ENCODE data around the gene ADK. TPM values are rescaled to one million over a fixed set of nuclear protein-coding genes. Genes with fewer than 3 reads are reported as not detected.
"Not testable (repeated sequence)": the region's sequence is repeated elsewhere in the genome, so short reads cannot be mapped to it uniquely, and the experiment has no call there.

The ADK gene
- total and polyA plus RNA-seq, 4 experiments from 2014 or later: 33.7 to 66.6 (median 51.0) TPM

DNA sequence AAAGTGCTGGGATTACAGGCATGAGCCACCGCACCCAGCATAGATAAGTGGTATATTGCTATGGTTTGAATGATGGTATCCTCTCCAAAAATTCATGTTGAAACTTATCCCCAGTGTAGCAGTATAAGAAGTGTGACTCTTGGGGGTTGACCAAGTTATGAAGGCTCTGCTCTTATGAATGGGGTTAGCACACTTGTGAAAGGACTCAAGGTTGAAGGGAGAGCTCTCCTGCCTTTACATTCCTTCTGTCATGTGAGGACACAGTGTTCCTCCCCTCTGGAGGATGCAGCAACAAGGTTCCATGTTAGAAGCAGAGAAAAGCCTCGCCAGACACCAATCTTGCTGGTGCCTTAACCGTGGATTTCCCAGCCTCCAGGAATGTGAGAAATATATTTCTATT lies 58.0 kb downstream of the ADK start:
- H3K4me1 Mint-ChIP-seq: peaks cover 13 to 29% (median 17%) of the 10 kb centered on the region in 4 donors
- intact Hi-C loops (cut with micrococcal nuclease): no loop called here
- H3K4me3 Mint-ChIP-seq: no peak overlapping the region
- Histone ChIP-seq H3K4me1 (ENCODE audit: insufficient read depth, low read length) (no peaks in the 10 kb centered on the region), H3K4me3 (ENCODE audit: low read length in 2 of 2) (no peak overlapping the region), H3K27ac (ENCODE audit: low read depth, low read length) (no peak overlapping the region), H3K36me3 (ENCODE audit: insufficient read depth, low read length) (no peaks in the 10 kb centered on the region), H3K27me3 (ENCODE audit: insufficient read depth, low read length) (no peaks in the 10 kb centered on the region), H3K9me3 (ENCODE audit: control insufficient read depth in 1 of 2, low read length in 2 of 2) (no peaks in the 10 kb centered on the region)
- CTCF ChIA-PET (ENCODE audit: partially characterized antibody): no interaction called here
- no peak for DNase-seq
- peaks cover 8 to 16% of the 10 kb centered on the region in 2 donors for H3K36me3 Mint-ChIP-seq
- H3K27ac Mint-ChIP-seq: no peak overlapping the region
- POLR2A ChIA-PET (ENCODE audit: partially characterized antibody): no interaction called here
- H3K9me3 Mint-ChIP-seq: no peaks in the 10 kb centered on the region
- H3K27me3 Mint-ChIP-seq: no peaks in the 10 kb centered on the region

DNA sequence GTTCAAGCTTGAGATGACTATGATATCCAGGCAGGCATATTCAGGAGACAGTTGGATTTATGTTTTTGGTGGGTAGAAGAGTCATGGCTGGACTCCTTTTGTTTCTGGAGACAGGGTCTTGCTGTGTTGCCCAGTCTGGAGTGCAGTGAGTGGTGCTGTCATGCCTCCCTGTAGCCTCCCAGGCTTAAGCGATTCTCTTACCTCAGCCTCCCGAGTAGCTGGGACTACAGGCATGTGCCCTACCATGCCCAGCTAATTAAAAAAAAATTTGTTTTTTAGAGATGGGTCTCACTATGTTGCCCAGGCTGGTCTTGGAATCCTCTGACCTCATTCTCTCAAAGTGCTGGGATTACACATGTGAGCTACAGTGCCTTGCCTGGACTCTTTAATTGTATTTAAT lies 62.0 kb downstream of the ADK start:
- Histone ChIP-seq H3K4me1 (ENCODE audit: insufficient read depth, low read length) (no peaks in the 10 kb centered on the region), H3K27me3 (ENCODE audit: insufficient read depth, low read length) (no peaks in the 10 kb centered on the region), H3K4me3 (ENCODE audit: low read length in 2 of 2) (no peak overlapping the region), H3K27ac (ENCODE audit: low read depth, low read length) (no peak overlapping the region), H3K9me3 (ENCODE audit: control insufficient read depth in 1 of 2, low read length in 2 of 2) (no peaks in the 10 kb centered on the region), H3K36me3 (ENCODE audit: insufficient read depth, low read length) (no peaks in the 10 kb centered on the region)
- peaks cover 15 to 23% (median 16%) of the 10 kb centered on the region in 4 donors for H3K4me1 Mint-ChIP-seq
- no peak overlapping the region for H3K4me3 Mint-ChIP-seq
- no peak for DNase-seq
- POLR2A ChIA-PET (ENCODE audit: partially characterized antibody): interaction anchor here (1.1 to 4.2 kb wide), 6 partner anchors 15 to 62 kb away, joined by 6 to 18 read pairs (median 8); partner anchors contain the start of genes ADK and AP3M1
- CTCF ChIA-PET (ENCODE audit: partially characterized antibody): interaction anchor here (0.7 to 6.0 kb wide), 32 partner anchors 10 to 1023 kb away, joined by 3 to 52 read pairs (median 6); partner anchors contain the start of genes ADK, AP3M1 and COMTD1
- H3K27me3 Mint-ChIP-seq: no peaks in the 10 kb centered on the region
- intact Hi-C loops (cut with micrococcal nuclease): loop anchor here (1.0 to 2.0 kb wide), 3 partner anchors 22 to 62 kb away; partner anchors contain the start of gene ADK
- H3K9me3 Mint-ChIP-seq: no peaks in the 10 kb centered on the region
- H3K27ac Mint-ChIP-seq: peak overlapping the region in 1 of 7 donors; percentile 39
- H3K36me3 Mint-ChIP-seq: peaks cover 2 to 3% of the 10 kb centered on the region in 2 donors

DNA sequence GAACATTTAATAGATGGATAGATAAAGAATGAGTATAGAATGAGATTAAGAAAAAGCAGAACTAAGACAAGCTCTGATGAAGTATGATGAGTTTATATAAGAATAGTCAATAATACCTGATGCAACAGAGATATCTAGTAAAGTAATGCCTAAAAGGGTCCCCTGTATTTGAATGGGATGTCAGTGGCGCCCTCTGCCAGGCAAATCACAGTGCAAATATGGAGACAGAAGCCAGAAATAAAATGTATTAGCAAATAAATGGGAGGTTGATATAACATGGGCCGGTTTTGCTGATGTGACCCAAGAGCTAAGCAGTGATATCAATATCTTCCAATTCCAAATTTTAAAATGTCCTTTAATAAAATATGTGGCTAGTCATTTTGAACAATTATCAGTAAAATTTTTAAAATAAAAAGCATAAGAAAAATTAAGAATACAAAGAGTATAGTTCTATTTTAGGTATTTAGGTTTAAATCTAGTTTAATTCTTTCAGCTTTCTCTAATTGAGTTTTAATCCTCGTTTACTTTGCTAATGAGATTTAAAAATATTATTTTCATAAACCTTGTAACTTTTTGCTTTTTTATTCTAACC lies 62.6 kb downstream of the ADK start:
- DNase-seq: peak; percentile 39 to 50 (median 42)
- Mint-ChIP-seq H3K9me3 (no peaks in the 10 kb centered on the region), H3K4me3 (no peak overlapping the region), H3K4me1 (peaks cover 15 to 22% (median 16%) of the 10 kb centered on the region in 4 donors), H3K27me3 (no peaks in the 10 kb centered on the region), H3K36me3 (peaks cover 3 to 4% of the 10 kb centered on the region in 2 donors), H3K27ac (peak overlapping the region in 1 of 7 donors; percentile 75)
- H3K9me3 ChIP-seq (ENCODE audit: control insufficient read depth in 1 of 2, low read length in 2 of 2): no peaks in the 10 kb centered on the region
- no peaks in the 10 kb centered on the region for H3K4me1 ChIP-seq (ENCODE audit: insufficient read depth, low read length)
- no peaks in the 10 kb centered on the region for H3K27me3 ChIP-seq (ENCODE audit: insufficient read depth, low read length)
- ChIA-PET CTCF (ENCODE audit: partially characterized antibody) (interaction anchor here (0.7 to 6.0 kb wide), 37 partner anchors 10 to 1022 kb away, joined by 3 to 52 read pairs (median 6); partner anchors contain the start of genes ADK, AP3M1 and COMTD1), POLR2A (ENCODE audit: partially characterized antibody) (interaction anchor here (1.1 to 4.2 kb wide), 6 partner anchors 14 to 63 kb away, joined by 6 to 18 read pairs (median 8); partner anchors contain the start of genes ADK and AP3M1)
- H3K27ac ChIP-seq (ENCODE audit: low read depth, low read length): no peak overlapping the region
- no peaks in the 10 kb centered on the region for H3K36me3 ChIP-seq (ENCODE audit: insufficient read depth, low read length)
- intact Hi-C loops (cut with micrococcal nuclease): loop anchor here (1.0 to 2.0 kb wide), 3 partner anchors 21 to 62 kb away; partner anchors contain the start of gene ADK
- H3K4me3 ChIP-seq (ENCODE audit: low read length in 2 of 2): no peak overlapping the region

DNA sequence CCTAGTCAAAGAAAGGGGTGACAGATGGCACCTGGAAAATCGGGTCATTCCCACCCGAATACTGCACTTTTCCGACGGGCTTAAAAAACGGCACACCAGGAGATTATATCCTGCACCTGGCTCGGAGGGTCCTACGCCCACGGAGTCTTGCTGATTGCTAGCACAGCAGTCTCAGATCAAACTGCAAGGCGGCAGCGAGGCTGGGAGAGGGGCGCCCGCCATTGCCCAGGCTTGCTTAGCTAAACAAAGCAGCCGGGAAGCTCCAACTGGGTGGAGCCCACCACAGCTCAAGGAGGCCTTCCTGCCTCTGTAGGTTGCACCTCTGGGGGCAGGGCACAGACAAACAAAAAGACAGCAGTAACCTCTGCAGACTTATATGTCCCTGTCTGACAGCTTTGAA lies 66.1 kb downstream of the ADK start:
- POLR2A ChIA-PET (ENCODE audit: partially characterized antibody): interaction anchor here (1.1 to 1.2 kb wide), 2 partner anchors 11 to 17 kb away, joined by 3 to 4 read pairs; no protein-coding TSS in a partner anchor
- not testable (repeated sequence) for H3K4me1 ChIP-seq (ENCODE audit: insufficient read depth, low read length)

DNA sequence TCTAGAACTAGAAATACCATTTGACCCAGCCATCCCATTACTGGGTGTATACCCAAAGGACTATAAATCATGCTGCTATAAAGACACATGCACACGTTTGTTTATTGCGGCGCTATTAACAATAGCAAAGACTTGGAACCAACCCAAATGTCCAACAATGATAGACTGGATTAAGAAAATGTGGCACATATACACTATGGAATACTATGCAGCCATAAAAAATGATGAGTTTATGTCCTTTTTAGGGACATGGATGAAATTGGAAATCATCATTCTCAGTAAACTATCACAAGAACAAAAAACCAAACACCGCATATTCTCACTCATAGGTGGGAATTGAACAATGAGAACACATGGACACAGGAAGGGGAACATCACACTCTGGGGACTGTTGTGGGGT lies 71.4 kb downstream of the ADK start:
- DNase-seq; H3K36me3 ChIP-seq (ENCODE audit: insufficient read depth, low read length); H3K4me3 Mint-ChIP-seq; H3K27ac ChIP-seq (ENCODE audit: low read depth, low read length); H3K9me3 ChIP-seq (ENCODE audit: control insufficient read depth in 1 of 2, low read length in 2 of 2); intact Hi-C loops (cut with micrococcal nuclease); H3K9me3 Mint-ChIP-seq; H3K4me3 ChIP-seq (ENCODE audit: low read length in 2 of 2); H3K27me3 ChIP-seq (ENCODE audit: insufficient read depth, low read length); POLR2A ChIA-PET (ENCODE audit: partially characterized antibody); H3K27me3 Mint-ChIP-seq: not testable (repeated sequence)
- Mint-ChIP-seq H3K27ac (peak overlapping the region in 1 of 7 donors; percentile 36), H3K4me1 (peaks cover 9 to 22% (median 15%) of the 10 kb centered on the region in 4 donors), H3K36me3 (peaks cover 3 to 10% of the 10 kb centered on the region in 2 donors)
- peaks cover 21% of the 10 kb centered on the region for H3K4me1 ChIP-seq (ENCODE audit: insufficient read depth, low read length)
- CTCF ChIA-PET (ENCODE audit: partially characterized antibody): interaction anchor here (1.3 kb wide), 1 partner anchor 11 kb away, joined by 4 read pairs; no protein-coding TSS in a partner anchor

More for the DNA sequence above, 66.1 kb downstream of the ADK start:
- CTCF ChIA-PET (ENCODE audit: partially characterized antibody): interaction anchor here (1.0 to 1.2 kb wide), 2 partner anchors 11 to 17 kb away, joined by 3 to 5 read pairs; no protein-coding TSS in a partner anchor
- H3K4me1 Mint-ChIP-seq: peaks cover 13 to 16% (median 13%) of the 10 kb centered on the region in 4 donors
- H3K9me3 Mint-ChIP-seq; H3K27ac ChIP-seq (ENCODE audit: low read depth, low read length); H3K4me3 Mint-ChIP-seq; H3K27me3 Mint-ChIP-seq; H3K36me3 Mint-ChIP-seq; H3K9me3 ChIP-seq (ENCODE audit: control insufficient read depth in 1 of 2, low read length in 2 of 2); H3K4me3 ChIP-seq (ENCODE audit: low read length in 2 of 2); intact Hi-C loops (cut with micrococcal nuclease); H3K27me3 ChIP-seq (ENCODE audit: insufficient read depth, low read length); H3K27ac Mint-ChIP-seq; H3K36me3 ChIP-seq (ENCODE audit: insufficient read depth, low read length): not testable (repeated sequence)
- DNase-seq: peak in 1 of 5 donors; percentile 10

DNA sequence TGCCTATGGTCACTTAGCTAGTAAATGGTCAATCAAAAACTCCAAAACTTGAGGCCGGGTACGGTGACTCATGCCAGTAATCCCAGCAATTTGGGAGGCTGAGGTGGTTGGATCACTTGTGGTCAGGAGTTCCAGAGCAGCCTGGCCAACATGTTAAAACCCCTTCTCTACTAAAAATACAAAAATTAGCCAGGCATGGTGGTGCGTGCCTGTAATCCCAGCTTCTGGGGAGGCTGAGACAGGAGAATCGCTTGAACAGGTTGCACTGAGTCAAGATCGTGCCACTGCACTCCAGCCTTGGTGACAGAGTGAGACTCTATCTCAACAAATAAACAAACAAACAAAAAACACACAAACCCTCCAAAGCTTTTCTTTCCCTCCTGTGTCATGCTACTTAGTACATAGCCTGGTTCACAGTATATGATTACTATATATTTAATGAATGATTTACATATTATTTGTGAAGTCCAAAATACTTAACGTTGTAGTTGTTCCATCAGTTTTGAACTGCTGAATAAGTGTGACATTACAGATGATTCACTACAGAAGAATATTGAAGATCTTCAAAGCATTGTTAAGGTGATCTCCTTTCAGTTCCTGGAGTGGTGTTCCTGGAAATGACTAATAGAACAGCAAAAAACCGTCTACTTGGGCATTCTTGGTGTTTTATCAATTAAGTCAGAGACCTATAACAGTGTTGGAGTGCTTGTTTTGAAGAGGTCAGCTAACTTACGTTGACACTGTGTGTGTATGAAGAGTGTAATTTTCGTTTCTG lies 72.9 kb downstream of the ADK start:
- peaks cover 14 to 32% (median 23%) of the 10 kb centered on the region in 4 donors for H3K4me1 Mint-ChIP-seq
- Histone ChIP-seq H3K4me3 (ENCODE audit: low read length in 2 of 2) (no peak overlapping the region), H3K27ac (ENCODE audit: low read depth, low read length) (no peak overlapping the region), H3K36me3 (ENCODE audit: insufficient read depth, low read length) (no peaks in the 10 kb centered on the region), H3K9me3 (ENCODE audit: control insufficient read depth in 1 of 2, low read length in 2 of 2) (no peaks in the 10 kb centered on the region), H3K27me3 (ENCODE audit: insufficient read depth, low read length) (no peaks in the 10 kb centered on the region), H3K4me1 (ENCODE audit: insufficient read depth, low read length) (peaks cover 36% of the 10 kb centered on the region)
- no peaks in the 10 kb centered on the region for H3K27me3 Mint-ChIP-seq
- no peak for DNase-seq
- peaks cover 3 to 6% of the 10 kb centered on the region in 2 donors for H3K36me3 Mint-ChIP-seq
- H3K9me3 Mint-ChIP-seq: peaks cover 0 to 2% (median 0%) of the 10 kb centered on the region in 8 donors
- peak overlapping the region; percentile 49 to 90 (median 86) for H3K27ac Mint-ChIP-seq
- ChIA-PET POLR2A (ENCODE audit: partially characterized antibody) (interaction anchor here (0.9 kb wide), 1 partner anchor 73 kb away, joined by 3 read pairs; the partner anchor contains the start of genes ADK and AP3M1), CTCF (ENCODE audit: partially characterized antibody) (interaction anchor here (0.6 to 1.3 kb wide), 4 partner anchors 9 to 122 kb away, joined by 3 to 6 read pairs (median 4); no protein-coding TSS in a partner anchor)
- peak overlapping the region in 4 of 8 donors; percentile 6 to 50 (median 28) for H3K4me3 Mint-ChIP-seq
- intact Hi-C loops (cut with micrococcal nuclease): no loop called here

Measured in CD4-positive, alpha-beta memory T cell (primary cell).